Trophoblast cell (in vitro differentiated cells and primary cell): ENCODE results near the gene GSTM4.

ENCODE experiments used
- DNase-seq, 2 donors: peaks; one replicate each; pipeline ENCODE4 v3.0.0-alpha.2; 2016
- H2AFZ ChIP-seq: 2 replicates; pipeline ENCODE4 v1.6.1; 2013; ENCODE audit warnings: low read length, moderate library complexity, mild to moderate bottlenecking; ENCODE audit not compliant: insufficient read depth, poor library complexity
- H2AK5ac ChIP-seq: 2 replicates; pipeline ENCODE4 v1.6.1; 2013; ENCODE audit warnings: mild to moderate bottlenecking, low read length
- H2BK120ac ChIP-seq: 2 replicates; pipeline ENCODE4 v1.6.1; 2013; ENCODE audit warnings: low read length, mild to moderate bottlenecking, moderate library complexity; ENCODE audit not compliant: insufficient read depth, poor library complexity
- H2BK12ac ChIP-seq: 2 replicates; pipeline ENCODE4 v1.6.1; 2013; ENCODE audit warnings: mild to moderate bottlenecking, low read length, moderate library complexity
- H2BK5ac ChIP-seq: 2 replicates; pipeline ENCODE4 v1.6.1; 2013; ENCODE audit warnings: low read length, low read depth, moderate library complexity, mild to moderate bottlenecking; ENCODE audit not compliant: poor library complexity
- H3K14ac ChIP-seq: 2 replicates; pipeline ENCODE4 v1.6.1; 2013; ENCODE audit warnings: mild to moderate bottlenecking, low read length
- H3K18ac ChIP-seq: 2 replicates; pipeline ENCODE4 v1.6.1; 2013; ENCODE audit warnings: mild to moderate bottlenecking, low read length
- H3K23ac ChIP-seq: 2 replicates; pipeline ENCODE4 v1.6.1; 2013; ENCODE audit warnings: low read length
- H3K27ac ChIP-seq: 2 replicates; pipeline ENCODE4 v1.5.1; 2013; ENCODE audit warnings: low read depth, mild to moderate bottlenecking, inconsistent platforms, low read length, moderate library complexity
- H3K27me3 ChIP-seq: 2 replicates; pipeline ENCODE4 v1.6.1; 2013; ENCODE audit warnings: inconsistent platforms, mild to moderate bottlenecking, low read length, moderate library complexity; ENCODE audit not compliant: insufficient read depth
- H3K36me3 ChIP-seq, 2 experiments: 1 replicate in 1 of 2; 2 replicates in 1 of 2; pipeline ENCODE4 v1.6.1; 2013; ENCODE audit warnings: low read length in 2 of 2, mild to moderate bottlenecking in 2 of 2, moderate library complexity in 1 of 2; ENCODE audit not compliant: insufficient read depth in 2 of 2, control insufficient read depth in 1 of 2
- H3K4ac ChIP-seq: 2 replicates; pipeline ENCODE4 v1.6.1; 2013; ENCODE audit warnings: low read depth, mild to moderate bottlenecking, low read length, moderate library complexity
- H3K4me1 ChIP-seq, 2 experiments: 1 replicate in 1 of 2; 2 replicates in 1 of 2; pipeline ENCODE4 v1.6.1; 2013; ENCODE audit warnings: low read length in 2 of 2, mild to moderate bottlenecking in 2 of 2, moderate library complexity in 1 of 2; ENCODE audit not compliant: insufficient read depth in 2 of 2, control insufficient read depth in 1 of 2
- H3K4me2 ChIP-seq: 2 replicates; pipeline ENCODE4 v1.6.1; 2013; ENCODE audit warnings: inconsistent platforms, mild to moderate bottlenecking, low read length, moderate library complexity
- H3K4me3 ChIP-seq: 2 replicates; pipeline ENCODE4 v1.5.1; 2013; ENCODE audit warnings: mild to moderate bottlenecking, low read depth, low read length, inconsistent platforms
- H3K79me1 ChIP-seq: one replicate; pipeline ENCODE4 v1.6.1; 2013; ENCODE audit warnings: low read length
- H3K79me2 ChIP-seq: 2 replicates; pipeline ENCODE4 v1.6.1; 2013; ENCODE audit warnings: low read length, mild to moderate bottlenecking; ENCODE audit not compliant: control insufficient read depth, insufficient read depth, poor library complexity
- H3K9ac ChIP-seq: 2 replicates; pipeline ENCODE4 v1.6.1; 2013; ENCODE audit warnings: mild to moderate bottlenecking, low read length
- H3K9me3 ChIP-seq: 2 replicates; pipeline ENCODE4 v1.6.1; 2013; ENCODE audit warnings: low read depth, mild to moderate bottlenecking, control low read depth, inconsistent platforms, low read length; ENCODE audit not compliant: insufficient read depth
- H4K12ac ChIP-seq: 2 replicates; pipeline ENCODE4 v1.6.1; 2013; ENCODE audit warnings: low read depth, mild to moderate bottlenecking, low read length, moderate library complexity
- H4K8ac ChIP-seq: 2 replicates; pipeline ENCODE4 v1.6.1; 2013; ENCODE audit warnings: low read depth, mild to moderate bottlenecking, low read length, moderate library complexity
- H4K91ac ChIP-seq: one replicate; pipeline ENCODE4 v1.6.1; 2013; ENCODE audit warnings: low read depth, mild to moderate bottlenecking, low read length, moderate library complexity
- WGBS: extraction: QIAGEN DNeasy Blood & Tissue Kit; methylation state at CpG from one replicate; pipeline ENCODE4 v1.1.7; 2013; ENCODE audit warnings: missing lambda C conversion rate; ENCODE audit not compliant: insufficient read length, insufficient coverage; ENCODE audit errors: extremely low coverage; 5-methylcytosine and 5-hydroxymethylcytosine counted together

The GSTM4 gene

GRCh38 chr1:109618661-109619575, 37.0 kb upstream of the GSTM4 start:
- H3K4me3 ChIP-seq, result no peak overlapping the region
- peak overlapping the region; percentile 40 for H2AK5ac ChIP-seq
- peak overlapping the region; percentile 91 for H4K8ac ChIP-seq
- peak overlapping the region; percentile 61 for H4K91ac ChIP-seq
- peak overlapping the region; percentile 71 for H4K12ac ChIP-seq
- H3K9me3 ChIP-seq, result no peaks in the 10 kb centered on the region
- H3K9ac ChIP-seq, result peak overlapping the region; percentile 44
- peaks cover 9% of the 10 kb centered on the region for H3K79me2 ChIP-seq
- peak overlapping the region; percentile 16 for H3K4ac ChIP-seq
- no peak overlapping the region for H2BK12ac ChIP-seq
- peaks cover 18% of the 10 kb centered on the region for H3K79me1 ChIP-seq
- peak overlapping the region; percentile 53 for H3K14ac ChIP-seq
- peak overlapping the region; percentile 87 for H2AFZ ChIP-seq
- H3K18ac ChIP-seq, result peak overlapping the region; percentile 67
- H3K4me1 ChIP-seq, result peaks cover 9 to 13% of the 10 kb centered on the region in 2 experiments
- peak overlapping the region; percentile 49 for H2BK120ac ChIP-seq
- peak overlapping the region; percentile 82 for H3K4me2 ChIP-seq
- no CpG with 5 or more reads among the region's 9 CpGs for WGBS
- DNase-seq, result no peak
- no peaks in the 10 kb centered on the region for H3K27me3 ChIP-seq
- H3K27ac ChIP-seq, result no peak overlapping the region
- no peaks in the 10 kb centered on the region for H3K36me3 ChIP-seq
- H3K23ac ChIP-seq, result no peak overlapping the region
- H2BK5ac ChIP-seq, result no peak overlapping the region

GRCh38 chr1:109619576-109620400, 36.1 kb upstream of the GSTM4 start, which contains the start of the genes AMPD2 and GNAT2:
TSS of gene AMPD2 (plus strand) at chr1:109619837. CDS start at chr1:109621176, 1,339 bp downstream.
TSS of gene GNAT2 (minus strand) at chr1:109619616. CDS start at chr1:109612870, 6,746 bp downstream.
- Histone ChIP-seq H3K4ac (peak within 1 kb of the TSS; percentile 73), H3K27ac (peak within 1 kb of the TSS; percentile 60), H3K14ac (peak within 1 kb of the TSS; percentile 90), H3K9ac (peak within 1 kb of the TSS; percentile 81), H2BK120ac (peak within 1 kb of the TSS; percentile 78), H4K91ac (peak within 1 kb of the TSS; percentile 80), H3K9me3 (no peaks in the 10 kb centered on the region), H3K4me3 (peak within 1 kb of the TSS; percentile 77), H3K79me2 (peaks cover 9% of the 10 kb centered on the region), H3K27me3 (no peaks in the 10 kb centered on the region), H2BK12ac (peak within 1 kb of the TSS; percentile 90), H3K23ac (no peak within 1 kb of the TSS), H3K4me2 (peak within 1 kb of the TSS; percentile 82), H4K12ac (peak within 1 kb of the TSS; percentile 96), H3K18ac (peak within 1 kb of the TSS; percentile 98), H3K79me1 (peaks cover 18% of the 10 kb centered on the region), H2BK5ac (peak within 1 kb of the TSS; percentile 47), H2AFZ (peak within 1 kb of the TSS; percentile 87), H4K8ac (peak within 1 kb of the TSS; percentile 91), H3K4me1 (peaks cover 9 to 13% of the 10 kb centered on the region in 2 experiments), H2AK5ac (peak within 1 kb of the TSS; percentile 90), H3K36me3 (no peaks in the 10 kb centered on the region)
- peak; percentile 83 to 87 for DNase-seq
- WGBS, result no CpG with 5 or more reads among the region's 47 CpGs

GRCh38 chr1:109620401-109620791, 35.5 kb upstream of the GSTM4 start:
- peak overlapping the region; percentile 89 for H4K8ac ChIP-seq
- H2BK12ac ChIP-seq, result peak overlapping the region; percentile 90
- H3K4me1 ChIP-seq, result peaks cover 9 to 13% of the 10 kb centered on the region in 2 experiments
- WGBS, result no CpG with 5 or more reads among the region's 9 CpGs
- H3K79me1 ChIP-seq, result peaks cover 18% of the 10 kb centered on the region
- peak overlapping the region; percentile 81 for H3K9ac ChIP-seq
- peak overlapping the region; percentile 80 for H4K91ac ChIP-seq
- H3K79me2 ChIP-seq, result peaks cover 9% of the 10 kb centered on the region
- H3K36me3 ChIP-seq, result peaks cover 0 to 2% of the 10 kb centered on the region in 2 experiments
- peak overlapping the region; percentile 78 for H2BK120ac ChIP-seq
- H3K9me3 ChIP-seq, result no peaks in the 10 kb centered on the region
- H3K4me2 ChIP-seq, result peak overlapping the region; percentile 82
- peak overlapping the region; percentile 73 for H3K4ac ChIP-seq
- H2AFZ ChIP-seq, result peak overlapping the region; percentile 65
- peak overlapping the region; percentile 90 for H3K14ac ChIP-seq
- peak overlapping the region; percentile 90 for H2AK5ac ChIP-seq
- no peaks in the 10 kb centered on the region for H3K27me3 ChIP-seq
- peak overlapping the region; percentile 47 for H2BK5ac ChIP-seq
- H3K27ac ChIP-seq, result peak overlapping the region; percentile 60
- peak overlapping the region; percentile 96 for H4K12ac ChIP-seq
- peak overlapping the region; percentile 77 for H3K4me3 ChIP-seq
- H3K18ac ChIP-seq, result peak overlapping the region; percentile 98
- DNase-seq, result peak; percentile 31 to 68
- no peak overlapping the region for H3K23ac ChIP-seq

GRCh38 chr1:109620841-109621286, 35.0 kb upstream of the GSTM4 start:
- no peak overlapping the region for H2BK12ac ChIP-seq
- peaks cover 9% of the 10 kb centered on the region for H3K79me2 ChIP-seq
- peaks cover 18% of the 10 kb centered on the region for H3K79me1 ChIP-seq
- peak overlapping the region; percentile 60 for H3K27ac ChIP-seq
- peak overlapping the region; percentile 11 for H4K91ac ChIP-seq
- no peak overlapping the region for H3K23ac ChIP-seq
- peak overlapping the region; percentile 64 for H2AFZ ChIP-seq
- no peak overlapping the region for H2BK5ac ChIP-seq
- peak overlapping the region; percentile 30 for H3K18ac ChIP-seq
- no CpG with 5 or more reads among the region's 18 CpGs for WGBS
- no peak overlapping the region for H4K12ac ChIP-seq
- no peaks in the 10 kb centered on the region for H3K27me3 ChIP-seq
- DNase-seq, result peak; percentile 93 to 95
- peak overlapping the region; percentile 82 for H3K4me2 ChIP-seq
- peak overlapping the region; percentile 47 for H3K4ac ChIP-seq
- H3K36me3 ChIP-seq, result peaks cover under 1 to 3% of the 10 kb centered on the region in 2 experiments
- no peaks in the 10 kb centered on the region for H3K9me3 ChIP-seq
- no peak overlapping the region for H2BK120ac ChIP-seq
- peak overlapping the region; percentile 77 for H3K4me3 ChIP-seq
- H2AK5ac ChIP-seq, result no peak overlapping the region
- H4K8ac ChIP-seq, result peak overlapping the region; percentile 71
- peak overlapping the region; percentile 44 for H3K9ac ChIP-seq
- peaks cover 9 to 13% of the 10 kb centered on the region in 2 experiments for H3K4me1 ChIP-seq
- peak overlapping the region; percentile 46 for H3K14ac ChIP-seq
